GM19372 (cell line): ENCODE measurements around the gene APPBP2.
A peak's percentile ranks its signal among the peaks of the same experiment; 100 is the strongest.
"Not testable (repeated sequence)": the region's sequence is repeated elsewhere in the genome, so short reads cannot be mapped to it uniquely, and the experiment has no call there.

Experiments
- ATAC-seq: cut with Tn5 transposase; IDR thresholded peaks from one replicate; pipeline ENCODE4 v1.9.1; 2021; ENCODE audit warnings: mild to moderate bottlenecking, low read depth, moderate library complexity; ENCODE audit not compliant: unreplicated experiment

Gene APPBP2

DNA sequence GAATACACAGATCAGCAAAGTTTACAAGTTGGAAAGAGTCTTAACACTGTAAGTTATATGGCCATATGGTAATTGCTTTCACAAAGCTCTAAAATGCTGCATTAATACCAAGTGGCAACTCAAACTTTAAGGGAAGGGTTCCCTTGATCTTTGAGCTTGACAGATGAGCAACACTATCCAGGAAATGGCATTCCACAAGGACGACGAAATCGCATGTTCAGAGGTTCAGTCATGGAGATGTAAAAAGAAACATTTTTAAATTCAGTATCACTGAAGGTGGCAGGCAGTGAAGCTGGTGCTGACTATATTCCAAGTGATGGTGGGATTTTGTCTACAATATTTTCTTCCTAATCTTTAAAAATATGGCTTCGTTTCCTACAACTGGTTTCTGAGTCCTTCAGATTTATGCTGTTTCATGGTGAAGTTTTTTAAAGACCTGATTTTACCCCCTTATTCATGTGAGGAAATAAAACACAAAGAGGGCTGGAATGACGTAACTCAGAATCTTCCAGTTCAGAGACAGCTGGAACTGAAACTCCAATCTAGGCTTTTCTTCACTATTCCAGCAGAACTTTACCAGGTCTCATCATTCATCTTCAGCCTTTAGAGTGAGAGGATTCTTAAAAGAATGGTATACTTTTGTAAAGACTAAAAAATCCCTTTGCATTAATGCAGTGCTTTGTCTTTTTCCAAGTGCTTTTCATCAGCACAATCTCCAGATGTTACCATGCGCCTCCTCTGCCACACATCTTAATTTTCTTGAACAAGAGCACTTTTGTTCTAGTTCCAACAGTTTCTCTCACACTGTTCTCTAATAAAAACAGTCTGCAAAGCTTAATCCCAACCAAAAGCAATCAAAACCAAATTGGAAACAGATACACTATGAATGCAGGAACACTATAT, 83.5 kb downstream of the APPBP2 start:
- no peak for ATAC-seq

DNA sequence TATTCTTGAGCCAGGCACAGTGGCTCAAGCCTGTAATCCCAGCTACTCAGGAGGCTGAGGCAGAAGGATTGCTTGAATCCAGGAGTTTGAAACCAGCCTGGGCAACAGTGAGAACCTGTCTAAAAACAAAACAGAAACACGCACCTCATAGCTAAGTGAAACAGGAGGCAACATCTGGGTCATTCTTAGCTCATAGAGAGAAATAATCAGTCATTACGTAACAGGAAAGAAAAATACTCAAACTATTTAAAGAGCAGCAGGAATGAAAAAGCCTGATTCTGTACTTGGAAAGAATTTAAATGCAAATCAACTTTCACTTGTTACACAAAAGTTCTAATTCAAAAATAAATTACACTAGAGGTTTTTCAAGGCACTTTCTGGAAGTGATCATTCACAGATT, 86.5 kb downstream of the APPBP2 start:
- no peak for ATAC-seq

DNA sequence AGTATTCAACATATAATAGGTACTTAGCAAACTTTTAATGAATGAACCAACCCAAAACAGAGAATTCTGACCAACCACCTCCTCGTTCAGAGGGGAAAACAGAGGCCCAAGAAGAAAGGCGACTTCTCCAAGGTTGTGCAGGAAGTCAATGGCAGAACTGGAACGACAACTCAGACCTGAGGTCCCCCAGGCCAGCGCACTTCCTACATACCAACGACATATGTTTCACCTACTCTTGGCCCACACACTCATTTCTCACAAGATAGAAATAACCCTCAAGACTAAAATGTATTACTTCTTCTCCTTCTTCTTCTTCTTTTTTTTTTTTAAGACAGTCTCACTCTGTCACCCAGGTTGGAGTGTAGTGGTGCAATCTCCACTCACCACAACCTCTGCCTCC, 89.4 kb downstream of the APPBP2 start:
- no peak for ATAC-seq

DNA sequence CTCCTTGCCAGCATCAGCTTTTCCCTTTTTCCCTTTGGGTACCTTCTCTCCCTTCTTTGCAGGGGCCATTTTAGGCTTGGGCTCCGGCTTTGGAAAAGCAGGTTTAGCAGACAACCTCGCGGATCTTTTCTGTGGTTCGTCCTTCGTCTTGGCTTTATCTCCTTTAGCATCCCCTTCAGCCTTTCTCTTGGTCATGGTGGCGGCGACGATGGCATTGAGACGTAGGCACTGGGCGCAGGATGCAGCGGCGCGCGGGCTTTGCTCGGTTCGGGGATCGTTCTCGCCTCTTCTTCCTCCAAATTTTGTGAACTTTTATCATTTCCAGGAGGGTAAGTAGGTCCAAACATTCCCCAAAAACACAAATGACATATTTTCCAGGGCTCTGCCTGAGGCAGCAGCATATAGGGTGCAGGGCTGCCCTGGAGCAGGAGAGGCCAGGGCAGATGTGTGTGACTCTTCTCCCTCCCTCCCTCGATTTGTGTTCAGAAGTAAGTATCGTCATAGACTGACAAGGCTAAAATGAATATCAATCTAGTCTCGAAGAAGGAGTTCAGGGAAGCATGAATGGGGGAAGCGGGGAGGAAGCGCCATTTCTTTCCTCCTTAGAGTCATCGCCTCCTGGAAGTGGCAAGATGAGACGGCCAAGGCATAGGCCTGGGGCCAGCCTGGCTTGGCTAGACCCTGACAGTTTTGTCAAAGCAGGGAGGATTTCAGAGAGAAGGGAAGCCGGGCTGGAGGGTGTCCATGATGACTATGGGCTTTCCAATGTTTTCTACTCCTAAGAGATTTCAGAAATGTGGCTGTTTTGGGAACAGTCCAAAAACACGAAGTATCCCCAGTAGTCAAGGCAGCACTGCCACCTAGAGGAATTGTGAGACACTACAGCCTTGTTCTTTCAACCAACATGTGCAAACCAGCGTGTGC, 90.5 kb downstream of the APPBP2 start:
- ATAC-seq: no peak

DNA sequence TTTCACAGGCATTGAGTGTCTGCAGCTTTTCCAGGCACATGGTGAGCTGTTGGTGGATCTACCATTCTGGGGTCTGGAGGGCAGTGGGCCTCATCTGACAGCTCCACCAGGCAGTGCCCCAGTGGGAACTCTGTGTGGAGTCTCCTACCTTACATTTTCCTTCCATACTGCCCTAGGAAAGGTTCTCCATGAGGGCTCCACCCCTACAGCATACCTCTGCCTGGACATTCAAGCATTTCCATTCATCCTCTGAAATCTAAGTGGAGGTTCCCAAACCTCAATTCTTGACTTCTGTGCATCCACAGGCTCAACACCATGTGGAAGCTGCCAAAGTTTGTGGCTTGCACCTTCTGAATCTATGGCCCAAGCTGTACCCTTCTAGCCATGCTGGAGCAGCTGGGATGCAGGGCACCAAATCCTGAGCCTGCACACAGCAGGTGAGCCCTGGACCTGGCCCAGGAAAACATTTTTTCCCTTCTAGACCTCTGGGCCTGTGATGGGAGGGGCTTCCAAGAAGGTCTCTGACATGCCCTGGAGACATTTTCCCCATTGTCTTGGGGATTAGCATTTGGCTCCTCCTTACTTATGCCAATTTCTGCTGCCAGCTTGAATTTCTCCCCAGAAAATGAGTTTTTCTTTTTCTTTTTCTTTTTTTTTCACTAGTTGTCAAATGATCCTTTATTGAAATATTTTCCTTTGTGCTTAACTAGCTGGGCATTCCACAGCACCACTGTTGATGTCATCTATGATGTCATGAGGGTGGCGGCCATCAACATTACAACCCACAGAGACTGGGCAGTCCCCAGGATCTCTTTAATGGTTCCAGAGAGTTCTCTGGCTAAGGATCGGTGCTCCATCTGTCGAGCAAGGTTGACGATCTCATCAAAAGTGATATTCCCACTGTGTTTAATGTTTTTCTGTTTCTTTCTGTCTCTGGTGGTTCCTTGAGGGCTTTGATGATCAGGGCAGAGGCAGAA, 92.7 kb downstream of the APPBP2 start:
- not testable (repeated sequence) for ATAC-seq

DNA sequence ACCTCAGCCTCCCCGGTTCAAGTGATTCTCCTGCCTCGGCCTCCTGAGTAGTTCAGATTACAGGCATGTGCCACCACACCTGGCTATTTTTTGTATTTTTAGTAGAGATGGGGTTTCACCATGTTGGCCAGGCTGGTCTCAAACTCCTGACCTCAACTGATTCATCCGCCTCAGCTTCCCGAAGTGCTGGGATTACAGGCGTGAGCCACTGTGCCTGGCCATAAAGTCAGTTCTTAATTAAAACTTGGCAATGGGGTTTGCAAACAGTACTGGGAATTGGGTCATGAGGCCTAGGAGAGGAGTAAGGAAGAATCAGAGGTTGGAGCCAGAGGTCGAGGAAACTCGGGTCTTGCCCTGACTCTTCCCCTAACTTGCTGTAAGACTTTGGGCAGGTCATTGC, 95.5 kb downstream of the APPBP2 start:
- not testable (repeated sequence) for ATAC-seq

DNA sequence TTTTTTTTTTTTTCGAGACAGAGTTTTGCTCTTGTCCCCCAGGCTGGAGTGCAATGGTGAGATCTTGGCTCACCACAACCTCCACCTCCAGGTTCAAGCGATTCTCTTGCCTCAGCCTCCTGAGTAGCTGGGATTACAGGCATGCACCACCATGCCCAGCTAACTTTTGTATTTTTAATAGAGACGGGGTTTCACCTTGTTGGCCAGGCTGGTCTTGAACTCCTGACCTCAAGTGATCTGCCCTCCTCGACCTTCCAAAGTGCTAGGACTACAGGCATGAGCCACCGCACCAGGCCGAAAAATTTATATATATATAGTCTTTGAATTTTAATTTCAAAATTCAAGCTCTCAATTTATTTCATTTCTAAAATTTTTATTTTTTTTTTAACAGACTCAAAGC, 97.6 kb downstream of the APPBP2 start:
- not testable (repeated sequence) for ATAC-seq

DNA sequence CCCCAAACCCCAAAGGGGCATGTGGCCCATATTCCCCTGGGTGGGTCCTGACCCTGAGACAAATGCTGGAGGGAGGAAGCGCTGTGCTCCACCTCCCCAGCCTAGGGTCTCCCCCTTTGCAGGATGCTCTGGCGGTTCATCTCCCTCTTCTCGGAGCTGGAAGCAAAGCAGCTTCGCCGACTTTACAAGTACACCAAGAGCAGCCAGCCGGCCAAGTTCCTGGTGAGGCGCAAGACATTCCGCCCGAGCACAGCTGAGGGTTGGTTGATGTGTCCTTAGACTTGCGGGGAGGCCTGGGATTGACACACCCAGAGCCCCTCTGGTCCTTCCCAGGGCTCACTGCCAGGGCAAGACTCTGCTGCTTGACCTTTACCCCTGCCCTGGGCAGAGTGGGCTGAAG, 99.4 kb downstream of the APPBP2 start:
- ATAC-seq: no peak

DNA sequence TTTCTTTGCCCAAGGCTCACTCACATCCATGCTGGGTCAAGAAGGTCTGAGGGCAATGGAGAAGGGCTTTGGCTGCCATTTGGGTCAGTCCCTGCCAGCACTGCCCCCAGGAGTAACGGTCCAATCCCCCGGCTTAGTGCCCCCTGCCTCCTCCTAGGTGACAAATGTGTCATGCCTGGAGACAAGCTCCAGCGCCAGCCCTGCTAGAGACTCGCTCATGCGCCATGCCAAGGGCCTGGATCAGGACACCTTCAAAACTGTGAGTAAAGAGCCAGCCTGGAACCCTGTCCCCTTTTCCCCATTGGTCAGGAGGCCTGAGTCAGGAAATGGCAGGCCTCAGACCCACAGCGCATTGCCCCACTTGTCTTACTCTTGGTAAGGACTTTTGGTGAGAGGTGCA, 100.4 kb downstream of the APPBP2 start:
- no peak for ATAC-seq

DNA sequence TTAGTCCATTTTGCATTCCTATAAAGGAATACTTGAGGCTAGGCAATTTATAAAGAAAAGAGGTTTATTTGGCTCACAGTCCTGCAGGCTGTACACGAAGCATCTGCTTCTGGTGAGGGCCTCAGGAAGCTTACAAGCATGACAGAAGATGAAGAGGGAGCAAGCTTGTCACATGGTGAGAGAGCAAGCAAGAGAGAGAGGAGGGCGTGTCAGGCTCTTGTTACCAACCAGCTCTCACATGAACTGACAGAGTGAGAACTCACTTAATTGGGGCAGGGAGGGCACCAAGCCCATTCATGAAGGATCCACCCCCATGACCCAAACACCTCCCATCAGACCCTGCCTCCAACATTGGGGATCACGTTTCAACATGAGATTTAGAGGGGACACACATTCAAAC, 102.2 kb downstream of the APPBP2 start:
- ATAC-seq: no peak

DNA sequence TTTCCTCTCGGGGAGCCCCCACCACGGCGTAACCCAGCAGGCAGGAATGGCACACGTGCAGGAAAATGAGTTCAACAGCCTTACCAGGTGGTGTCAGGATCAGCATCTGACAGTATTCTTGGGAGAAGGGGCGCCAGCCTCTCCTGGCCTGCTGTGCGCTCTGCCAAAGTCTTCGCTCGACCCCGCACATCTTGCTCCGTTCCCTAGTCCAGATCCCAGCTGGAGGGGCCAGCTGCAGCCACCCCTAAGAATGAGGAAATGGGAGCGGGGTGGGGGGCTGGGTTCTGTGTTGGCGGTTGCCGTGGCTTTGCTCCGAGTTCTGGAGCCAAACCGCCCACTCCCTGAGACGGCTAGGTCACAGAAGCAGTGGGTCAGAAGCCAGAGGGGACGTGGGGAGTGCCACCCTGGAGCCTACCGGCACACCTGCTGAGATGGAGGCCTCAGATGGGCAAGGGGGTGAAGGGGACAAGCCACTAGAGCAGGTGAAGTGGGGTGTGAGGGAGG, 103.8 kb downstream of the APPBP2 start, which contains the start of gene CHCT1:
CHCT1 (plus strand) TSS at position 328 of the 504 bp plus-strand sequence; CDS start at position 432, 104 bp downstream.
- no peak for ATAC-seq

DNA sequence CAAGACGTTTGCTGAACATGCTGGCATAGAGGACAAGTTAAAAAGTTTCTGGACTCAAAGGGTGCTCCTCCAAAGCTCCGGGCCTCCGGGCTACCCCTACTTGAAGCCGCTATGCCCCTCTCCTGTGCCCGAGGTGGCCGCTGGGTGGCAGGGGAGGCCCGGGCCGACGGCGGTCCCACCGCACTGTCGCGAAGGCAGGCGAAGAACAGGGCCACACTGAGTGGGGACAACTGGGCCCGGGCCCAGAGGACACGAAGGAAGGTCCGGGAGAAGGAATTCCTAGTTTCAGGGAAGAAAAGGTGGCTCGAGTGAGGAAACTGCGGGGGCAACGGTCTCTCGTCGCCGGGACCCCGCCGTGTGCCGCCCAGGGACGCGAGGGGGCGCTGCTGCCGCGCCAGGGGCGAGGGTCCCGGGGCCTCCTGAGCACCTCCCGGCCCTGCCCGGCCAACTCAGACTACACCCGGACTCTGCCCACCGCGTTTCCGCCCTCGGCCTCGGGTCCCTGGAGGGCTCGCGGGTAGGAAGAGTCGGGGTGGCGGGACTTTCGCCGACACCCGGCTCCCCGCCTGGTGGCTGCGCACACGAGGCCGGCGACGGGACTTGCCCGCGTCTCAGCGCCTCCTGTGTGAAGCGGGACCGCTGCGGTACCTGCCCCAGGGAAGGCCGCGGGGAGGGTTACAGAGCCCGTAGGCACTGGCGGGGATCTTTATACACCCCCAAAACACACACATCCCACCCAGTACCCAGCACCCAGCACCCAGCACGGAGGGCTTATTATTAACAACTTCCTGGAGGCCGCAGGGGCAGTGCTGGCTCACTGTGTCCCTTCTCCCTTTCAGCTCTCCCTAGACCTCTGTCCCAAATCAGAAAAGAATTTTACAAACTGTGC, 104.5 kb downstream of the APPBP2 start:
- peak; percentile 76 for ATAC-seq

DNA sequence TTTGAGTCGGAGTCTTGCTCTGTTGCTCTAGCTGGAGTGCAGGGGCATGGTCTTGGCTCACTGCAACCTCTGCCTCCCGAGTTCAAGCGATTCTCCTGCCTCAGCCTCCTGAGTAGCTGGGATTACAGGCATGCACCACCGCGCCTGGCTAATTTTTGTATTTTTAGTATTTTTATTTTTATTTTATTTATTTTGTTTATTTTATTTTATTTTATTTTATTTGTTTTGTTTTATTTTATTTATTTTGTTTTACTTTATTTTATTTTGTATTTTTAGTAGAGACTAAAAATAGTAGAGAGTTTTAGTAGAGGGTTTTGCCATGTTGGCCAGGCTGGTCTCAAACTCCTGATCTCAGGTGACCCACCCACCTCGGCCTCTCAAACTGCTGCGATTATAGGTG, 106.2 kb downstream of the APPBP2 start:
- ATAC-seq: not testable (repeated sequence)

DNA sequence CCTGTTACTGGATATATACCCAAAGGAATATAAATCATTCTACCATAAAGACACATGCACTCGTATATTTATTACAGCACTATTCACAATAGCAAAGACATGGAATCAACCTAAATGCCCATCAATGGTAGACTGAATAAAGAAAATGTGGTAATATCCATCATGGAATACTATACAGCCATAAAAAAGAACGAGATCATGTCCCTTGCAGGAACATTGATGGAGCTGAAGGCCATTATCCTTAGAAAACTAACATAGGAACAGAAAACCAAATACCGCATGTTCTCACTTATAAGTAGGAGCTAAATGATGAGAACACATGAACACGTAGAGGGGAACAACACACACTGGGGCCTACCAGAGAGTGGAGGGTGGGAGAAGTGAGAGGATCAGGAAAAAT, 107.0 kb downstream of the APPBP2 start:
- ATAC-seq: not testable (repeated sequence)

DNA sequence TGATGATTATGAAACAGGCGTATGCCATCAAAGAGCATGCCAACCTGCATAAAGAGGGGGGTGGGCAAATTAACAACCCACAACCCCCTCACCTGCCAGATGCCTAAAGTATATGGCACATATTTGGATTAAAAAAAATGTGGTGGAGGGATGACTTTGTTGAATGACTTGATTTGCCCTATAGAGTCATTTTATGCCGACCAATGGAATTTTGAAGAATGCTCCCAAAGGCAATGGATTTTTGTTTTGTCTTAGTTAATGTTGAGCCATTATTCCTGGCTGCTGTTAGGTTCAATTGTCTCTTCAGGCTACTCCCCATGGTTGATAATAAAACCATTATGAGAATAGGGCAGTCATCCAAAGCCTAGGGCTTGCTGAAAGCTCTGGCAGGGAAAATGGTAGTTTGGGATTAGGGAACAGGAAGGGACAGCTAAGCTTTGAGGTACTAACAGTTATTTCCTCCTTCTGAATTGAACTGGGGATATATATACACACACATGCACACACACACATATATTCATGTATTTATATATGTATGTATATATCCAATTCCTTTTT, 109.6 kb downstream of the APPBP2 start:
- ATAC-seq: no peak

DNA sequence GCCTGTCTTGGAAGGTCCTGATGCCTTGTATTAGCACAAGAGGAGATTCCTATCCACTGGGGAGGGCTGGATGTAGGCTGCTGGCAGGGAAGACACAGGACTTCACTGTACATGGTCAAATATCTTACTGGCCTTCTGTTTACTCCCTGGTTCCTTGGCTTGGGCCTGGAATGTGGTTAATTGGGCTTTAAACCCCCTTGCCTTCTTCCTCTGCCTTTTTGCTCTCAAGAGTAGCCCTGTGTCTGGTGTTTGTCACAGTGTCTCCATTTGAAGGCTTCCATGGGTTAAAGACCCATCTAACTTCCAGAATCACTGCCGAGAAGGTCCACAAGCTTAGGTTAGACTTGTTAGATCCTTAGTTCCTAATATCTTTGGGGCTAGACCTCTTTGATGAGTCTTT, 110.9 kb downstream of the APPBP2 start:
- no peak for ATAC-seq

DNA sequence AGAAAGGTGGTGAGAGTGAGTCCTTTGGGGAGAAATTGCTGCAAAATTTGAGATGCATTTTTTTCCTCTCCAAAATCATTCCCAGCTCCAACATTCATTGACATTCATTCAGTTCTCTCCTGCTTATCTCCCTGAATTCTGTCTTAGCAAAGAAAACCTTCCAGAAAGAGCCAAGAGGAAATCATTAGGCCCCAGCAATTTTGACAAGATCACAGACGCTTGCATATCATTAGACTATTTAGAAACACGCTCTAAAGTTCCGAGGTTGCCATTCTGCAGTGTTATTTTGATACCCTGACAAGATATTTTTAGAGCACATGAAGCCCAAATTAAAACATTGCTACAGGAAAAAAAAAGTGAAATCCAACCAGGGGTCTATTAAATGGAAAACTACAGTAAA, 113.3 kb downstream of the APPBP2 start:
- no peak for ATAC-seq

DNA sequence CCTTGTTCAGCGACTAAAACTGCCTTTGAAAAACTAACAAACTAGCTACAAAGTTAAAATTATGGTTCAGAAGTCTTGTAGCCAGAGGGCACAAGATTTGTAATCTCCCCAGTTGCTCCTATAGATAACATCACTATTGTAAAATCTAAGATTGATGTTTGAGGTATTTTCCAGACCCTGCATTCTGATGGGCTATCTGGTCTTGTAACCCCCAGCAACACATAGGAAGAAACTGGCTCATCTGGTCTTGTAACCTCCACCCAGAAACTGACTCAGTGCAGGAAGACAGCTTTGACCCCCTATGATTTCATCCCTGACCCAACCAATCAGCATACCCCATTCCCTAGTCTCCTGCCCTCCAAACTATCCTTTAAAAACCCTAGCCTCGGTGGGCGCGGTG, 116.0 kb downstream of the APPBP2 start:
- no peak for ATAC-seq

DNA sequence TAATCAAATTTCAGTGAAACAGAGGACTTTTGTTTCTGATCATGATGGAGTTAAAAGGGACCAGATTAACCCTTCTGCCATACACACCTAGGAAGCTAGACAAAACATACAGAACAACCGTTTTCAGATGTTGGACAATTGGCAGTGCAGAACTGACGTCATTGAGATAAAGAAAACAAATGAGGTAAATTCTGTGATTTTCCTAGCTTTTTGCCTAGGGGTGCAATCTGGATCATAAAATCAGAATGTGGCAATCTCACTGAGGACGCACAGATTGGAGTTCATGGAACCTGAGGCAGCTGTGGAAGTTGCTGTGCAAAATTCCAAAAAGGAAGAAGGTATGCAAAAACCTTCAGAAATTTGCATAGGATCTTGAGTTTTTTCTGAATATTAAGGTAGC, 119.2 kb downstream of the APPBP2 start:
- no peak for ATAC-seq
